Calu3 (cell line): ENCODE data around the gene RHBDL1. TPM values are rescaled to one million over a fixed set of nuclear protein-coding genes. Genes with fewer than 3 reads are reported as not detected.
A peak's percentile ranks its signal among the peaks of the same experiment; 100 is the strongest.

Source experiments
- BruUV-seq: library from RNA; stranded (reverse); fragments of 400-500 nt; replicated peaks from 2 replicates; lab custom pipeline; 2021; lab: Mats Ljungman, UMichigan
- CTCF ChIA-PET: fragments of 300-600 bp; sonication (Branson Sonifier 250); formaldehyde crosslinking; loops from one replicate; lab custom pipeline; 2022; ENCODE audit warnings: antibody characterized with exemption; lab: Charles Lee
- DNase-seq: peaks from one replicate; pipeline ENCODE4 v3.0.0; 2022
- H3K27ac Mint-ChIP-seq: one replicate; pipeline ENCODE4 v1.8.0; 2022; ENCODE audit warnings: mixed read lengths; ENCODE audit not compliant: unreplicated experiment
- H3K27me3 Mint-ChIP-seq: one replicate; pipeline ENCODE4 v1.8.0; 2022; ENCODE audit warnings: mixed read lengths; ENCODE audit not compliant: unreplicated experiment
- H3K36me3 Mint-ChIP-seq: one replicate; pipeline ENCODE4 v1.8.0; 2022; ENCODE audit warnings: mild to moderate bottlenecking, moderate library complexity, mixed read lengths; ENCODE audit not compliant: insufficient read depth, unreplicated experiment
- H3K4me1 Mint-ChIP-seq: one replicate; pipeline ENCODE4 v1.8.0; 2022; ENCODE audit warnings: mild to moderate bottlenecking, low read depth, mixed read lengths; ENCODE audit not compliant: unreplicated experiment
- H3K4me3 Mint-ChIP-seq: one replicate; pipeline ENCODE4 v1.8.0; 2022; ENCODE audit warnings: mild to moderate bottlenecking, low read depth, moderate library complexity, mixed read lengths; ENCODE audit not compliant: unreplicated experiment
- H3K9me3 Mint-ChIP-seq: one replicate; pipeline ENCODE4 v1.8.0; 2022; ENCODE audit warnings: low read depth, mixed read lengths; ENCODE audit not compliant: unreplicated experiment
- CTCF ChIP-seq: fragments of 200-600 bp; IDR thresholded peaks from one replicate; pipeline ENCODE4 v1.8.0; 2022; ENCODE audit warnings: antibody characterized with exemption; ENCODE audit not compliant: unreplicated experiment
- intact Hi-C: fragments of 100-400 bp; cut with micrococcal nuclease; formaldehyde crosslinking; loops from one replicate; pipeline ENCODE4 v1.10.0; 2022; ENCODE audit not compliant: unreplicated experiment
- total RNA-seq: library from RNA; stranded (reverse); gene quantifications from 2 replicates; pipeline ENCODE4 v1.2.3, GENCODE V29; 2022

RHBDL1 gene
- total RNA-seq, 1 experiment from 2014 or later: 2.6 TPM

GRCh38 chr16:662095-662494 lies 13.4 kb upstream of the RHBDL1 start:
- Mint-ChIP-seq H3K9me3 (no peaks in the 10 kb centered on the region), H3K27me3 (no peaks in the 10 kb centered on the region), H3K4me1 (no peaks in the 10 kb centered on the region), H3K36me3 (peaks cover 28% of the 10 kb centered on the region), H3K4me3 (no peak overlapping the region), H3K27ac (no peak overlapping the region)
- CTCF ChIA-PET: interaction anchor here (0.7 kb wide), 1 partner anchor 13 kb away, joined by 3 read pairs; the partner anchor contains the start of gene WDR90
- no peak for TF ChIP-seq CTCF
- no peak for DNase-seq
- intact Hi-C loops: no loop called here
- no TSS peak for BruUV-seq

- intact Hi-C loops: no loop called here
- no peak overlapping the region for H3K27ac Mint-ChIP-seq
- TF ChIP-seq CTCF: no peak
- CTCF ChIA-PET: interaction anchor here (0.7 kb wide), 1 partner anchor 13 kb away, joined by 3 read pairs; the partner anchor contains the start of gene WDR90
- no peaks in the 10 kb centered on the region for H3K27me3 Mint-ChIP-seq
- H3K4me3 Mint-ChIP-seq: no peak overlapping the region
- peaks cover 30% of the 10 kb centered on the region for H3K36me3 Mint-ChIP-seq
- H3K9me3 Mint-ChIP-seq: no peaks in the 10 kb centered on the region
- BruUV-seq: no TSS peak
- H3K4me1 Mint-ChIP-seq: no peaks in the 10 kb centered on the region
- DNase-seq: no peak
Measured at GRCh38 chr16:662597-662996, 12.9 kb upstream of the RHBDL1 start.

- no peak for DNase-seq
- no peak overlapping the region for H3K4me3 Mint-ChIP-seq
- no peaks in the 10 kb centered on the region for H3K9me3 Mint-ChIP-seq
- H3K36me3 Mint-ChIP-seq: peaks cover 53% of the 10 kb centered on the region
- no peaks in the 10 kb centered on the region for H3K4me1 Mint-ChIP-seq
- TF ChIP-seq CTCF: no peak
- BruUV-seq: no TSS peak
- no peaks in the 10 kb centered on the region for H3K27me3 Mint-ChIP-seq
- H3K27ac Mint-ChIP-seq: no peak overlapping the region
- CTCF ChIA-PET: no interaction called here
- intact Hi-C loops: no loop called here
Measured at GRCh38 chr16:666572-666971, 8.9 kb upstream of the RHBDL1 start.

GRCh38 chr16:667113-667779 lies 8.2 kb upstream of the RHBDL1 start:
- Mint-ChIP-seq H3K36me3 (peaks cover 50% of the 10 kb centered on the region), H3K9me3 (no peaks in the 10 kb centered on the region), H3K27me3 (no peaks in the 10 kb centered on the region), H3K4me1 (no peaks in the 10 kb centered on the region), H3K27ac (no peak overlapping the region), H3K4me3 (peak overlapping the region; percentile 87)
- CTCF ChIA-PET: interaction anchor here (0.7 to 1.3 kb wide), 2 partner anchors 19 to 59 kb away, joined by 3 read pairs; partner anchors contain the start of gene HAGHL
- BruUV-seq: no TSS peak
- intact Hi-C loops: no loop called here
- no peak for TF ChIP-seq CTCF
- DNase-seq: no peak
